A673 (cell line): ENCODE results near the gene KIRREL3. TPM values are rescaled to one million over a fixed set of nuclear protein-coding genes. Genes with fewer than 3 reads are reported as not detected.

Experiments
- BruUV-seq: library from RNA; stranded (reverse); fragments of 400-500 nt; replicated peaks from 2 replicates; lab custom pipeline; 2021; lab: Mats Ljungman, UMichigan
- CTCF ChIA-PET: fragments of 300-600 bp; sonication (Branson Sonifier 250); formaldehyde crosslinking; loops from one replicate; lab custom pipeline; 2022; ENCODE audit warnings: antibody characterized with exemption; lab: Charles Lee
- POLR2A ChIA-PET: fragments of 300-600 bp; sonication (Branson Sonifier 250); formaldehyde crosslinking; loops from one replicate; lab custom pipeline; 2022; ENCODE audit warnings: antibody characterized with exemption; ENCODE audit not compliant: low non-redundant PET; lab: Charles Lee
- DNase-seq: peaks from one replicate; pipeline ENCODE4 v3.0.0-alpha.2; 2015; ENCODE audit warnings: low spot score
- H3K27ac ChIP-seq: fragments of 200-600 bp; sonication (generic); 2 replicates; pipeline ENCODE4 v1.5.1; 2016; ENCODE audit warnings: mixed run types, low read depth, mild to moderate bottlenecking, mixed read lengths, antibody characterized with exemption, low read length; ENCODE audit not compliant: poor library complexity, severe bottlenecking
- H3K27me3 ChIP-seq: fragments of 200-600 bp; sonication (generic); replicated peaks from 2 replicates; pipeline ENCODE4 v1.6.1; 2017; ENCODE audit warnings: mixed run types, low read depth, mild to moderate bottlenecking, mixed read lengths, antibody characterized with exemption, low read length; ENCODE audit not compliant: insufficient read depth, poor library complexity
- H3K36me3 ChIP-seq: fragments of 200-600 bp; sonication (generic); 2 replicates; pipeline ENCODE4 v1.6.1; 2016; ENCODE audit warnings: mixed run types, mild to moderate bottlenecking, mixed read lengths, antibody characterized with exemption, low read length; ENCODE audit not compliant: insufficient read depth, poor library complexity, severe bottlenecking
- H3K4me1 ChIP-seq: fragments of 200-600 bp; sonication (generic); 2 replicates; pipeline ENCODE4 v1.6.1; 2017; ENCODE audit warnings: mixed run types, mild to moderate bottlenecking, mixed read lengths, antibody characterized with exemption, low read length; ENCODE audit not compliant: insufficient read depth, poor library complexity, severe bottlenecking
- H3K4me3 ChIP-seq: fragments of 200-600 bp; sonication (generic); 2 replicates; pipeline ENCODE4 v1.5.1; 2016; ENCODE audit warnings: low read depth, mixed run types, mild to moderate bottlenecking, mixed read lengths, low read length; ENCODE audit not compliant: poor library complexity, severe bottlenecking
- H3K9me3 ChIP-seq: fragments of 200-600 bp; sonication (generic); 2 replicates; pipeline ENCODE4 v1.6.1; 2016; ENCODE audit warnings: mixed run types, low read depth, mild to moderate bottlenecking, mixed read lengths, antibody characterized with exemption, low read length; ENCODE audit not compliant: poor library complexity, severe bottlenecking
- EZH2 ChIP-seq: fragments of 200-600 bp; sonication (generic); IDR thresholded peaks from 2 replicates; pipeline ENCODE4 v1.6.1; 2017; ENCODE audit warnings: borderline replicate concordance, low read depth, mild to moderate bottlenecking, mixed read lengths, antibody characterized with exemption, low read length; ENCODE audit not compliant: poor library complexity, severe bottlenecking
- intact Hi-C: fragments of 100-400 bp; cut with micrococcal nuclease; formaldehyde crosslinking; loops from one replicate; pipeline ENCODE4 v1.10.0; 2022; ENCODE audit not compliant: unreplicated experiment
- total RNA-seq: library from RNA; stranded (reverse); gene quantifications from 2 replicates; pipeline ENCODE4 v1.2.3, GENCODE V29; 2021
- TF ChIP-seq, protein P1 (sequence below): fragments of 300-800, 200-600 bp; sonication (generic); conservative IDR thresholded peaks from 2 replicates; pipeline ENCODE4 v1.5.1; 2017; ENCODE audit warnings: low read depth, mild to moderate bottlenecking, antibody characterized with exemption, low read length, moderate library complexity, mixed read lengths

KIRREL3 gene
- total RNA-seq, 1 experiment from 2014 or later: not detected

DNA sequence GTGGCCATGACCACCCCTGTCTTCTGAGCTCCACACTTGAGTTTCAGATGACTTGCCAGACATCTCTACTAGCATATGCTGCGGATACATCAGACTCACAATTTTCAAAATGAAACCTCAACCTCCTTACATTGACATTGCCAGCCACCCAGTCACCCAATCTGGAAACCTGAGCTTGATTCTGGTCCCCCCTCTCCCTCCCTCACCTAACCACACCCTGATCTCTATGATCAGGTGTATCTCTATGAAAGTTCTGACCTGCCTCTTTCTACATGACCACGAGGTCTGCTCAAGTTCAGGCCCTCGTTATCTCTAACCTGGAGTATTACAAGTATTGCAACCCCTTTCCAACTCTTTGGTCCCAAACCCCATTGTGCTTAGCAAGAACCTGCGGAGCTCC is 254.1 kb downstream of the KIRREL3 start:
- no peaks in the 10 kb centered on the region for H3K9me3 ChIP-seq
- H3K27me3 ChIP-seq: peaks cover under 1% of the 10 kb centered on the region
- DNase-seq: no peak
- intact Hi-C loops: no loop called here
- no peaks in the 10 kb centered on the region for H3K4me1 ChIP-seq
- H3K4me3 ChIP-seq: no peak overlapping the region
- TF ChIP-seq, protein P1, sequence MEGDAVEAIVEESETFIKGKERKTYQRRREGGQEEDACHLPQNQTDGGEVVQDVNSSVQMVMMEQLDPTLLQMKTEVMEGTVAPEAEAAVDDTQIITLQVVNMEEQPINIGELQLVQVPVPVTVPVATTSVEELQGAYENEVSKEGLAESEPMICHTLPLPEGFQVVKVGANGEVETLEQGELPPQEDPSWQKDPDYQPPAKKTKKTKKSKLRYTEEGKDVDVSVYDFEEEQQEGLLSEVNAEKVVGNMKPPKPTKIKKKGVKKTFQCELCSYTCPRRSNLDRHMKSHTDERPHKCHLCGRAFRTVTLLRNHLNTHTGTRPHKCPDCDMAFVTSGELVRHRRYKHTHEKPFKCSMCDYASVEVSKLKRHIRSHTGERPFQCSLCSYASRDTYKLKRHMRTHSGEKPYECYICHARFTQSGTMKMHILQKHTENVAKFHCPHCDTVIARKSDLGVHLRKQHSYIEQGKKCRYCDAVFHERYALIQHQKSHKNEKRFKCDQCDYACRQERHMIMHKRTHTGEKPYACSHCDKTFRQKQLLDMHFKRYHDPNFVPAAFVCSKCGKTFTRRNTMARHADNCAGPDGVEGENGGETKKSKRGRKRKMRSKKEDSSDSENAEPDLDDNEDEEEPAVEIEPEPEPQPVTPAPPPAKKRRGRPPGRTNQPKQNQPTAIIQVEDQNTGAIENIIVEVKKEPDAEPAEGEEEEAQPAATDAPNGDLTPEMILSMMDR: no peak
- TF ChIP-seq EZH2: no peak
- H3K36me3 ChIP-seq: no peaks in the 10 kb centered on the region
- ChIA-PET CTCF (interaction anchor here (0.6 kb wide), 1 partner anchor 51 kb away, joined by 8 read pairs; no protein-coding TSS in a partner anchor), POLR2A (no interaction called here)
- no peak overlapping the region for H3K27ac ChIP-seq
- no TSS peak for BruUV-seq

DNA sequence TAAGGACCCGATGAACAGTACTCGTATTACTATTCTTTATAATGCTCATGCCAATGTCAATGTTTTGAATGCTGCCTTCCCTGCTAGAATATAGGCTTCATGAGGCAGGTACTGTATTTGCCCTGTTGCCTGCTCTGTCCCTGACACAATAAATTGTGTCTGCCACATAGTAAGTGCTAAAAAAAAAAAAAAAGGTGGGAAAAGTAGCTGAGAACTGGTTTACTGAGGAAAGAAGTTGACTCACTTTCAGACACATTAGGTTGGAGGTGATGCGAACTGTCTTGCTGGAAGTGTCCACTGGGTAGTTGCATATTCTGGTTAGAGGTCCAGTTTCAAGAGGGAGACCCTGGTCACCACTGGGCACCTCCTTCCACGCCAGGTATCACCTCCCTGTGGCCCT is 255.9 kb downstream of the KIRREL3 start:
- ChIA-PET POLR2A (no interaction called here), CTCF (interaction anchor here (0.6 kb wide), 1 partner anchor 137 kb away, joined by 3 read pairs; no protein-coding TSS in a partner anchor)
- no peak for DNase-seq
- Histone ChIP-seq H3K4me1 (no peaks in the 10 kb centered on the region), H3K27ac (no peak overlapping the region), H3K4me3 (no peak overlapping the region), H3K36me3 (no peaks in the 10 kb centered on the region), H3K27me3 (peaks cover 5% of the 10 kb centered on the region), H3K9me3 (no peaks in the 10 kb centered on the region)
- TF ChIP-seq, protein P1: no peak
- TF ChIP-seq EZH2: no peak
- intact Hi-C loops: no loop called here
- no TSS peak for BruUV-seq

DNA sequence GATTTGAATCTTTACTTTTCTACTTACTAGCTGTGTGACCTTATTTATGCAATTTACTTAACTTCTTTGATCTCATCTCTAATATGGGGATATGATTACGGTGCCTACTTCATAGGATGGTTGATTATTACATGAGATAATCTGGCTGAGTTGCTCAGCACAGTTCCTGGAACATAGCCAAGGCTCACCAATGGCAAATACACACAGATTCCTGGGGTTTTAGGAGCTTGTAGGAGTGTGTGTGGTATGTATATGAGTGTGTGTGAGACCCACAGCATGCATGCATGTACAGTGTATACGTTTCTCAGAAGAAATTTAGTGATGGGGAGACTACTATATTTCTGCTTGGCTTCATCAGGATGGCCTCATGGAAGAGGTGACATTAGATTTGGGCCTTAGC is 256.9 kb downstream of the KIRREL3 start:
- Histone ChIP-seq H3K4me1 (no peaks in the 10 kb centered on the region), H3K4me3 (no peak overlapping the region), H3K36me3 (no peaks in the 10 kb centered on the region), H3K27ac (no peak overlapping the region), H3K27me3 (peaks cover 5% of the 10 kb centered on the region), H3K9me3 (no peaks in the 10 kb centered on the region)
- TF ChIP-seq EZH2: no peak
- POLR2A ChIA-PET: no interaction called here
- CTCF ChIA-PET: no interaction called here
- intact Hi-C loops: no loop called here
- BruUV-seq: no TSS peak
- no peak for DNase-seq

- CTCF ChIA-PET: no interaction called here
Observed at GRCh38 chr11:126742582-126742981, 258.0 kb downstream of the KIRREL3 start.

More at GRCh38 chr11:126742582-126742981, 258.0 kb downstream of the KIRREL3 start:
- Histone ChIP-seq H3K36me3 (no peaks in the 10 kb centered on the region), H3K27ac (no peak overlapping the region), H3K4me1 (no peaks in the 10 kb centered on the region), H3K27me3 (peaks cover 14% of the 10 kb centered on the region), H3K9me3 (no peaks in the 10 kb centered on the region), H3K4me3 (no peak overlapping the region)
- TF ChIP-seq, protein P1: no peak
- no peak for TF ChIP-seq EZH2
- POLR2A ChIA-PET: no interaction called here
- intact Hi-C loops: no loop called here
- no TSS peak for BruUV-seq
- DNase-seq: no peak
